Measurements from ENCODE around the gene AKAP1. TPM values are rescaled to one million over a fixed set of nuclear protein-coding genes. Genes with fewer than 3 reads are reported as not detected.

AKAP1 gene
- polyA plus RNA-seq, 4 donors = 32.5 to 39.4 (median 33.7) TPM

DNA sequence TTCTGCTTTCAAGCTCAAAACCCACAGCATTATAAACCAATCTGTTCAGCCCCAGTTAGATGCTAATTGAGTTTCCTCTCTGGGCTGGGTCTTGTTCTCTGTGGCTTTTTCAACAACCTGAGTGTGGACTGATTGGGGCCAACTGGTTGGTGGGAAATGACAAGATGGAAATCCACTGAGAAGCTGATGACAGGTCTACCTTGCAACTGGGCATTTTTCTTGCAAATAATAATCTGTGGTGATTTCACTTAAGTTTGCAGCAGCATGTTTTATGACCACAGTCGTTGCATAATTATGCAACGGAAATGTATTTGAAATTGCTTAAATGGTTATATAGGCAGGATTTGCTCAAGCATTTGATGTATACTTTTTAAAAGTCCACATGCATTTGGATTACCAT lies 69.9 kb downstream of the AKAP1 start:
- DNase-seq (ENCODE audit: low read depth in 4 of 4, low spot score in 2 of 4) = no peak

DNA sequence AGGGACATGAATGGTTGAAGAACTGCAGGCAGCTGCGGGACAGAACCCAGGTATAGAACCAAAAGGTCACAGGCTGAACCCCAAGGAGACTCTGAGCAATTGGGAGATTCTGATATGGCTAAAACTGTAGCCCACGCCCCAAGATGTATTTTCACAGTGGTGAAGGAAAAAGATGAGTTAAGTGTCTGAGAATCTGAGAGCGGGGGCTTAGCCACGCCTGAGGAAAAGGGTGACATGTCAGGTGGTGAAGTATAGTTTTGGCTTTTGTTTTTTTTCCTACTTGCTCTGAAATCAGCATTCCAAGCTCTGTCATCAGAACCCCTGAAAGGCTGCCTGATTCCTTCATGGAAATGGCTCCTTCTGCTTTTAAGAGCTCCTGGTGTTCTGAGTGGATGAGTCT lies 73.3 kb downstream of the AKAP1 start:
- DNase-seq (ENCODE audit: low read depth in 4 of 4, low spot score in 2 of 4) = no peak

DNA sequence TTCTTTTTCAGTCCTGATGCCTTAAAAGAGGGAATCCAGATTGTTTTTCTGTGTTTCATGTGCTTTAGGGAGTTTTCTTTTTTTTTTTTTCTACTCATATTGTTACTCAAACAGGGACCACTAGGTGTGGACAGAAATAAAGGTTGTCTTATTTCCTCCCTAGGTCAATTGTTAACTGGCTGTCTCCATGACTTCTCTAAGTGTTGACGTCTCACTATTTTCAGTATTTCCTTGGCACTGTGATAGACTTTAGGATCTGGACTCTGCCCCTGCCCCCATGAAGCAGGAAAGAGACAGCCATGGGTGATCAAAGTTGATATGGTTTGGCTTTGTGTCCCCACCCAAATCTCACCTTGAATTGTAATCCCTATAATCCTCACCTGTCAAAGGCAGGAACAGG lies 73.7 kb downstream of the AKAP1 start:
- no peak for DNase-seq (ENCODE audit: low read depth in 4 of 4, low spot score in 2 of 4)

DNA sequence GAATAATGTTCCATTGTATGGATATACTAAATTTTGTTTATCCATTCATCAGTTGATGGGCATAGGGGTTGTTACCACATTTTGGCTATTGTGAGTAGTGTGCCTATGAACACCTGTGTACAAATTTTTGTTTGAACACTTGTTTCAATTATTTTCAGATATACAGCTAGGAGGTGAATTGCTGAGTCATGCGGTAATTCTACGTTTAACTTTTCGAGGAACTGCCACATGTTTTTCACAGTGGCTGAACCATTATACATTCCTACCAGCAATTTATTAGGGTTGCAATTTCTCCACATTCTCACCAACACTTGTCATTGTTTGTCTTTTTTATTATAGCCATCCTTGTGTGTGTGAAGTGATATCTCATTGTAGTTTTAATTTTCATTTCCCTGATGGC lies 75.6 kb downstream of the AKAP1 start:
- DNase-seq (ENCODE audit: low read depth in 4 of 4, low spot score in 2 of 4) = no peak

DNA sequence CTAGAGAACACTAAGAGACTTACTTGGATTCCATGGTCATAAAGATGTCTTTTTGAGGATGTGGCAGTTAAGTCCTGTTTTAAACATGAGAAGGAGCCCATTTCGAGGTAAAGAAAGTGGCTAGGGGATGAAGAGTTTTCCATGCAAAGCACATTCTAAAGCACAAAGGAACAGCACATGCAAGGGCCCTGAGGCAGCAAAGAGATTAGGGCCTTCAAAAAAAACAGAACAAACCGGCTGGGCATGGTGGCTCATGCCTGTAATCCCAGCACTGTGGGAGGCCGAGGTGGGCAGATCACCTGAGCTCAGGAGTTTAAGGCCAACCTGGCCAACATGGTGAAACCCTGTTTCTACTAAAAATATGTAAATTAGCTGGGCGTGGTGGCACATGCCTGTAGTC lies 79.8 kb downstream of the AKAP1 start:
- DNase-seq (ENCODE audit: low read depth in 4 of 4, low spot score in 2 of 4) = no peak

DNA sequence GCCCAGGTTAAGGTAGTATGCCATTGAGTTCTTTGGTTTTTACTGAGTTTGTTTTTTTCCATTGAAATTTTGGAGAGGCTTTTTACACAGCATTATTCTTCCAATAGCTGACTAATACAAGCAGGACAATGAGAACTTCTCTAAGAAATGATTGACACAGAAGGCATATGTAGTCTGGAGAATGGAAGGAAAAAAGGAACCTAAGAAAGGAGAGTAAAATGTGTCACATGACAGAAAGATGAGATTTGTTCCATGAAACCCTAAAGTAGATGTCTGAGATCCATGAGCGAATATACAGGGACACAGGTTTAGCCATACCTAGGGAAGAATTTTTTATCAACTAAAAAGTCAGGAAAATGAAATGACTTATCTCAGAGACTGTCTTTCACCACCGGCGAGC lies 80.7 kb downstream of the AKAP1 start:
- DNase-seq (ENCODE audit: low read depth in 4 of 4, low spot score in 2 of 4) = no peak

DNA sequence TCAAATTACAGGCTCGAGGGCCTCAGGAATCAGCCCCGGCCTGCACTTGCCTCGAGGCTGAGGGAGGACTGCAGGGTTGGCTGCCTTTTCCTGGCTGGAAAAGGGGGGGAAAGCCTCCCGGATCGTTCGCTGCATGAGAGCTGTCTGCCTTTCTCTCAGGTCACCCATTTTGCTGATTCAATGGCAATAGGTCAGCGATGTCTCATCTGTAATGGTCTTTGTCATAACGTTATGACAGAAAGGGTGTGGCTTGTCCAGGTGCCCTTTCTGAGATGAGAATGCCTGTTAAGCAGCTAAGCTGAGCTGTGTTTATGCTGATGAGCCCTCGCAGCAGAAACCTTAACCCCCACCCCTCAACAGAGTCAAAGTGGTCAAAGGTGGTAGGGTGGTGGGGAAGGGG lies 81.8 kb downstream of the AKAP1 start:
- DNase-seq (ENCODE audit: low read depth in 4 of 4, low spot score in 2 of 4) = no peak

DNA sequence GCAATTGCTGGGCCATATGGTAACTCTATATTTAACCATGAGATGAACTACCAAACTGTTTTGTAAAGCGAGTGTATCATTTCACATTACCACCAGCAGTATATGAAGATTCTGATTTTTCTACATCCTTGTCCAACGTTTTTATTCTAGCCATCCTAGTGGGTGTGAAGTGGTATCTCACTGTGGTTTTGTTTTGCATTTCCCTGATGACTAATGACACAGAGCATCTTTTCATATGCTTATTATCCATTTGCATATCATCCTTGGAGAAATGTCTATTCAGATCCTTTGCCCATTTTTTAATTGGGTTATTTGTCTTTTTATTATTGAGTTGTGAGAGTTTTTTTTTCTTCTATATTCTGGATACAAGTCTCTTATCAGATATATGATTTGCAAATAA lies 83.6 kb downstream of the AKAP1 start:
- DNase-seq (ENCODE audit: low read depth in 4 of 4, low spot score in 2 of 4) = no peak

DNA sequence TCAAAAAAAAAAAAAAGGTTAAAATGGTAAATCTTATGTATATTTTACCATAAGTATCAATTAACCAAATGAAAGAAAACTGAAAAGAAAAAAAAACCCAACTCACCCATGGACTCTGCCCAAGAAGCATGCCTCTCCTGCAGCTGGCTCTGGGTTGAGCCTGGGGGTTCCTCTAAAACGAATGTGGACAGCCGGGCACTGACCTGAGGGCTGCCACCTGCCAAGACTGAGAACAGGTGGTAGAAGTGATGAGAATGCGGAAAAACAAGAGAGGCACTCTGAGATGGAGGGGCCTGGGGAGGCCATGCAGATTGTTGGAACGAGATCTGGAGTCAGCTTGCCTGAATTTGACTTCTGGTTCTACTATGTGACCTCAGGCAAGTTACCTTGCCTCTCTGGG lies 85.8 kb downstream of the AKAP1 start:
- no peak for DNase-seq (ENCODE audit: low read depth in 4 of 4, low spot score in 2 of 4)

Other genes with a start within 250 kb of the AKAP1 start
- gene TRIM25, start 171.2 kb upstream of the AKAP1 start, polyA plus RNA-seq (ENCODE audit: insufficient read length in 4 of 4) = 10 to 100 TPM; 26.1 to 34.0 (median 30.1) TPM
- 10 to 100 TPM; 28.1 to 34.4 (median 31.2) TPM for gene COIL, start 124.2 kb upstream of the AKAP1 start, polyA plus RNA-seq (ENCODE audit: insufficient read length in 4 of 4)
- 100 to 1,000 TPM in 1 of 4 donors, 10 to 100 TPM in 3; 86.7 to 122 (median 97.9) TPM for gene SCPEP1, start 107.1 kb upstream of the AKAP1 start, polyA plus RNA-seq (ENCODE audit: insufficient read length in 4 of 4)
- gene MSI2, start 171.3 kb downstream of the AKAP1 start, polyA plus RNA-seq (ENCODE audit: insufficient read length in 4 of 4) = 100 to 1,000 TPM in 2 of 4 donors, 10 to 100 TPM in 2; 85.9 to 104 (median 97.5) TPM

Measured in left renal cortex interstitium (tissue), 4 donors.